Stimulated activated CD4-positive, alpha-beta T cell treated with anti-CD3 and anti-CD28 coated beads, Interleukin-15, amount 100 ng/mL, for 24 hours (primary cell): ENCODE data around the gene ABCC11.
"Not testable (repeated sequence)": the region's sequence is repeated elsewhere in the genome, so short reads cannot be mapped to it uniquely, and the experiment has no call there.

ENCODE experiments used
- DNase-seq: peaks from one replicate; pipeline ENCODE4 v3.0.0-alpha.2; 2020

The ABCC11 gene

GRCh38 chr16:48197294-48197693 lies 50.0 kb downstream of the ABCC11 start:
- no peak for DNase-seq

GRCh38 chr16:48194828-48195556 lies 52.3 kb downstream of the ABCC11 start:
- no peak for DNase-seq

- no peak for DNase-seq
Observed at GRCh38 chr16:48193846-48194245, 53.5 kb downstream of the ABCC11 start.

GRCh38 chr16:48188449-48189102 lies 58.8 kb downstream of the ABCC11 start:
- no peak for DNase-seq

- DNase-seq: no peak
Observed at GRCh38 chr16:48187779-48188178, 59.6 kb downstream of the ABCC11 start.

GRCh38 chr16:48184681-48185080 lies 62.7 kb downstream of the ABCC11 start:
- DNase-seq: no peak

- DNase-seq: no peak
Observed at GRCh38 chr16:48182979-48183537, 64.3 kb downstream of the ABCC11 start.

GRCh38 chr16:48181746-48182520 lies 65.4 kb downstream of the ABCC11 start:
- not testable (repeated sequence) for DNase-seq

GRCh38 chr16:48180868-48181480 lies 66.4 kb downstream of the ABCC11 start:
- no peak for DNase-seq

GRCh38 chr16:48176635-48177408 lies 70.5 kb downstream of the ABCC11 start:
- DNase-seq: no peak

- no peak for DNase-seq
Observed at GRCh38 chr16:48173889-48174288, 73.5 kb downstream of the ABCC11 start.

GRCh38 chr16:48172682-48173081 lies 74.7 kb downstream of the ABCC11 start:
- DNase-seq: no peak

GRCh38 chr16:48169896-48170295 lies 77.4 kb downstream of the ABCC11 start:
- no peak for DNase-seq

GRCh38 chr16:48168075-48168474 lies 79.3 kb downstream of the ABCC11 start:
- DNase-seq: no peak

- DNase-seq: not testable (repeated sequence)
Observed at GRCh38 chr16:48166617-48167016, 80.7 kb downstream of the ABCC11 start.

GRCh38 chr16:48165961-48166578 lies 81.3 kb downstream of the ABCC11 start:
- DNase-seq: no peak

- DNase-seq: peak; percentile 75
Observed at GRCh38 chr16:48164907-48165715, 82.2 kb downstream of the ABCC11 start.

GRCh38 chr16:48162839-48163410 lies 84.4 kb downstream of the ABCC11 start:
- no peak for DNase-seq

- no peak for DNase-seq
Observed at GRCh38 chr16:48161906-48162305, 85.4 kb downstream of the ABCC11 start.

- DNase-seq: no peak
Observed at GRCh38 chr16:48160575-48160974, 86.8 kb downstream of the ABCC11 start.
